DND-41 (cell line): ENCODE results near the gene ASB4.
A peak's percentile ranks its signal among the peaks of the same experiment; 100 is the strongest.

Experiments
- ATAC-seq: fragments of 200-7000 bp; cut with Tn5 transposase; 3 replicates; pipeline ENCODE4 v1.9.1; 2021; ENCODE audit warnings: low read depth; ENCODE audit not compliant: insufficient read depth
- DNase-seq: peaks from one replicate; pipeline ENCODE4 v3.0.0-alpha.2; 2020
- H2AFZ ChIP-seq: 2 replicates; pipeline ENCODE4 v1.6.0; 2012; ENCODE audit warnings: low read depth, low read length
- H3K27ac ChIP-seq: 2 replicates; pipeline ENCODE4 v1.5.1; 2012; ENCODE audit warnings: low read length, inconsistent platforms
- H3K27me3 ChIP-seq: fragments of 200-600 bp; sonication (generic); 2 replicates; pipeline ENCODE4 v1.6.0; 2012; ENCODE audit warnings: low read length, mild to moderate bottlenecking, inconsistent platforms; ENCODE audit not compliant: insufficient read depth, poor library complexity
- H3K36me3 ChIP-seq: 2 replicates; pipeline ENCODE4 v1.5.1; 2012; ENCODE audit warnings: low read length, inconsistent platforms; ENCODE audit not compliant: insufficient read depth
- H3K4me1 ChIP-seq: 2 replicates; pipeline ENCODE4 v1.5.1; 2012; ENCODE audit warnings: mild to moderate bottlenecking, low read length; ENCODE audit not compliant: insufficient read depth
- H3K4me2 ChIP-seq: 2 replicates; pipeline ENCODE4 v1.6.0; 2012; ENCODE audit warnings: mild to moderate bottlenecking, moderate library complexity, low read length, inconsistent platforms; ENCODE audit not compliant: insufficient read depth
- H3K4me3 ChIP-seq, 2 experiments: fragments of 200-600 bp in 1 of 2; shearing (Covaris generic) in 1 of 2; 2 replicates each; pipeline ENCODE4 v1.5.1; 2012 to 2016; ENCODE audit warnings: inconsistent platforms in 2 of 2, low read length in 2 of 2, mild to moderate bottlenecking in 2 of 2, low read depth in 1 of 2, moderate library complexity in 1 of 2
- H3K79me2 ChIP-seq: 2 replicates; pipeline ENCODE4 v1.6.0; 2012; ENCODE audit warnings: low read length, inconsistent platforms; ENCODE audit not compliant: insufficient read depth
- H3K9ac ChIP-seq: 2 replicates; pipeline ENCODE4 v1.6.0; 2012; ENCODE audit warnings: low read depth, mild to moderate bottlenecking, inconsistent platforms, low read length, moderate library complexity
- H3K9me3 ChIP-seq: 2 replicates; pipeline ENCODE4 v1.5.1; 2012; ENCODE audit warnings: low read length, moderate library complexity, mild to moderate bottlenecking, inconsistent platforms; ENCODE audit not compliant: insufficient read depth, severe bottlenecking
- H4K20me1 ChIP-seq: 2 replicates; pipeline ENCODE4 v1.6.0; 2012; ENCODE audit warnings: low read length; ENCODE audit not compliant: insufficient read depth
- CTCF ChIP-seq: IDR thresholded peaks from 2 replicates; pipeline ENCODE4 v1.5.1; 2012; ENCODE audit warnings: borderline replicate concordance, low read length, moderate library complexity, mild to moderate bottlenecking; ENCODE audit not compliant: poor library complexity, severe bottlenecking; ENCODE audit errors: extremely low read depth
- EZH2 ChIP-seq: IDR thresholded peaks from 3 replicates; pipeline ENCODE4 v1.6.1; 2012; ENCODE audit warnings: borderline replicate concordance, low read depth, mild to moderate bottlenecking, moderate library complexity, low read length, inconsistent platforms; ENCODE audit not compliant: severe bottlenecking

ASB4 gene

GRCh38 chr7:95490231-95490762 is 4.6 kb downstream of the ASB4 start:
- peaks cover 22% of the 10 kb centered on the region for H3K4me1 ChIP-seq
- H4K20me1 ChIP-seq, result no peaks in the 10 kb centered on the region
- ATAC-seq, result no peak
- no peak overlapping the region for H3K4me2 ChIP-seq
- TF ChIP-seq CTCF, result no peak
- TF ChIP-seq EZH2, result no peak
- H3K27ac ChIP-seq, result no peak overlapping the region
- peak overlapping the region; percentile 30; the same call in 1 of the 2 replicates for H2AFZ ChIP-seq
- H3K79me2 ChIP-seq, result no peaks in the 10 kb centered on the region
- H3K36me3 ChIP-seq, result no peaks in the 10 kb centered on the region
- no peaks in the 10 kb centered on the region for H3K9me3 ChIP-seq
- DNase-seq, result no peak
- no peaks in the 10 kb centered on the region for H3K27me3 ChIP-seq
- no peak overlapping the region for H3K9ac ChIP-seq
- H3K4me3 ChIP-seq, result no peak overlapping the region

- Histone ChIP-seq H2AFZ (0 out of 2 replicates have a peak overlapping the region, but pooled peaks have one; percentile 30), H3K4me2 (no peak overlapping the region), H3K27ac (peak overlapping the region; percentile 39), H3K4me3 (no peak overlapping the region), H4K20me1 (no peaks in the 10 kb centered on the region), H3K9ac (no peak overlapping the region), H3K4me1 (peaks cover 22% of the 10 kb centered on the region), H3K27me3 (no peaks in the 10 kb centered on the region), H3K79me2 (no peaks in the 10 kb centered on the region), H3K9me3 (no peaks in the 10 kb centered on the region), H3K36me3 (no peaks in the 10 kb centered on the region)
- no peak for ATAC-seq
- no peak for TF ChIP-seq CTCF
- TF ChIP-seq EZH2, result no peak
- no peak for DNase-seq
These were observed 5.5 kb downstream of the ASB4 start for GRCh38 chr7:95491201-95491600.

GRCh38 chr7:95491634-95492314 is 6.0 kb downstream of the ASB4 start:
- H3K27me3 ChIP-seq, result no peaks in the 10 kb centered on the region
- TF ChIP-seq CTCF (no peak), EZH2 (no peak)
- no peaks in the 10 kb centered on the region for H3K36me3 ChIP-seq
- H2AFZ ChIP-seq, result 0 out of 2 replicates have a peak overlapping the region, but pooled peaks have one; percentile 25
- H3K9ac ChIP-seq, result no peak overlapping the region
- no peaks in the 10 kb centered on the region for H4K20me1 ChIP-seq
- ATAC-seq, result no peak; the same call in 2 of the 3 replicates
- H3K4me2 ChIP-seq, result no peak overlapping the region
- H3K79me2 ChIP-seq, result no peaks in the 10 kb centered on the region
- H3K27ac ChIP-seq, result peak overlapping the region; percentile 39
- no peak overlapping the region for H3K4me3 ChIP-seq
- peaks cover 22% of the 10 kb centered on the region for H3K4me1 ChIP-seq
- H3K9me3 ChIP-seq, result no peaks in the 10 kb centered on the region
- no peak for DNase-seq
